Right ventricle myocardium superior (tissue), 1 donor: ENCODE data around the gene KRT16. TPM values are rescaled to one million over a fixed set of nuclear protein-coding genes. Genes with fewer than 3 reads are reported as not detected.
"Not testable (repeated sequence)": the region's sequence is repeated elsewhere in the genome, so short reads cannot be mapped to it uniquely, and the experiment has no call there.

Experiments used
- ATAC-seq: fragments of 200-7000 bp; cut with Tn5 transposase; one replicate; pipeline ENCODE4 v1.9.1; 2020; ENCODE audit warnings: mild to moderate bottlenecking; ENCODE audit not compliant: poor library complexity
- DNase-seq: peaks from one replicate; pipeline ENCODE4 v3.0.0-alpha.2; 2020
- intact Hi-C: fragments of 100-400 bp; cut with DNase I; formaldehyde crosslinking; loops from one replicate; pipeline ENCODE4 v1.11.2; 2022
- long read RNA-seq: library from polyadenylated mRNA; unstranded; transcript quantifications from one replicate; pipeline ENCODE4 v2.0.0, GENCODE V29; 2021
- total RNA-seq: library from RNA; stranded (reverse); fragmentation: NEBNext Ultra II Directional; extraction: Animal tissue kit (Norgen Biotek cat#: 25700); gene quantifications from one replicate; pipeline ENCODE4 v1.2.1, GENCODE V29; 2021
- donor health status: DM: no; HTN: yes; CAD: no; lungs with severe emphysema.

Gene KRT16
- total RNA-seq, result not detected
- long read RNA-seq, result 0 reads

DNA sequence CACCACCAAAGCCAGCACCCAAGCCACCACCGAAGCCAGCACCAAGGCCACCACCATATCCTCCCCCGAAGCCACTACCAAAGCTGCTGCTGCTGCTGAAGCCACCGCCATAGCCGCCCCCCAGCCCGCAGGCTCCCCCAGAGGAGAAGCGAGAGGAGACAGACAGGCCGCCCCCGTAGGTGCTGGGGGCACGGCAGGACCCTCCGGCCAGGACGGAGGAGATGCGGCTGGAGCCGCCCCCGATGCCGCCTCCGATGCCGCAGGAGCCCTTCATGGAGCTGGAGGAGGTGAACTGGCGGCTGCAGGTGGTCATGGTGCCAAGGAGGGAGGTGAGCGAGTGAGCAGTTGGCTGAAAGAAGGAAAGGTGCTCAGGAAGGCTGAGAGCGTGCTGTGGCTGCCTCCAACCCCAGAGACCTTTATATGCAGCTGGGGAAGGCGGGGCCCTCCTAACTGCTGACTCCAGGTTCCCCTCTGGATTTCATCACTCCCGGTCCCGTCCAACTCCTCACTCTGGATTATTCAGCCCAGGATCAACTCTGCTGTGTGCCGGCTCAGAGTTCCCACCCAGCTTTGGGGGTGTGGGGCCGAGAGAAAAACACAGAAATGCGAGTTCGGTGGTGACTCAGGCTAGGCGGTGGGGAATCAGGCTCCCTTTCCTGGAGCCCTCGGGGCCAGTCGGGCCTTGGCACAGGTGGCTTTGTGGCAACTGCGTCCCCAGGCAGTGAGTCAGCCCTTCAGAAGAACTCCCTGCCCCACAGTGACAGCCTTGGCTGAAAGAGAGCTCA lies at the start of gene KRT16:
Gene KRT16, minus strand, starts transcription at position 392 of the 785 bp plus-strand sequence. Its CDS starts 79 bp downstream, at position 313.
- intact Hi-C loops, ATAC-seq, DNase-seq: not testable (repeated sequence)

DNA sequence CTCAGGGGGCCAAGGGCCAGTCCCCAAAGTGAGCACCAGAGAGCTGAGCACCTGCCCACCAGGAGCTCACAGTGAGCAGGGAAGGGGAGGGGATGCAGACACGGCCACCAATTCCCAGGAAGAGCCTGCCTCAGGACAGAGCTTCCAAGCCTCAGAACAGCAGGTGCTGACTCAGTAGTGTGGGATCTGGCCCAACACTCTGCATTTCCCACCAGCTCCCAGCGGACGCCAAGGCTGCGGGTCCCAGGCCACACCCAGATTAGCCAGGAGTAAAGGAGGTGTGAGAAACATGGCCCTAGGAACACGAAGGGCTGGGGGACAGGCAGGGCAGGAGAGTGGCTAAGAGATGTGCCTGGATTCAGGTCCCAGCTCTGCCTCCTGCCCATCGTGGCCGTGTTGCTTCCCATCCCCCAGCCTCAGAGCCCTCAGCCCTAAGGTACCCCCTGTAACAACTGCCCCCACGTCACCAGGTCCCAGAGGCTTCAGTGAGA lies 47.7 kb upstream of the KRT16 start:
- DNase-seq (peak; percentile 17), ATAC-seq (no peak)
- intact Hi-C loops, result loop anchor here (5.0 kb wide), 1 partner anchor 853 kb away; no protein-coding TSS in a partner anchor

DNA sequence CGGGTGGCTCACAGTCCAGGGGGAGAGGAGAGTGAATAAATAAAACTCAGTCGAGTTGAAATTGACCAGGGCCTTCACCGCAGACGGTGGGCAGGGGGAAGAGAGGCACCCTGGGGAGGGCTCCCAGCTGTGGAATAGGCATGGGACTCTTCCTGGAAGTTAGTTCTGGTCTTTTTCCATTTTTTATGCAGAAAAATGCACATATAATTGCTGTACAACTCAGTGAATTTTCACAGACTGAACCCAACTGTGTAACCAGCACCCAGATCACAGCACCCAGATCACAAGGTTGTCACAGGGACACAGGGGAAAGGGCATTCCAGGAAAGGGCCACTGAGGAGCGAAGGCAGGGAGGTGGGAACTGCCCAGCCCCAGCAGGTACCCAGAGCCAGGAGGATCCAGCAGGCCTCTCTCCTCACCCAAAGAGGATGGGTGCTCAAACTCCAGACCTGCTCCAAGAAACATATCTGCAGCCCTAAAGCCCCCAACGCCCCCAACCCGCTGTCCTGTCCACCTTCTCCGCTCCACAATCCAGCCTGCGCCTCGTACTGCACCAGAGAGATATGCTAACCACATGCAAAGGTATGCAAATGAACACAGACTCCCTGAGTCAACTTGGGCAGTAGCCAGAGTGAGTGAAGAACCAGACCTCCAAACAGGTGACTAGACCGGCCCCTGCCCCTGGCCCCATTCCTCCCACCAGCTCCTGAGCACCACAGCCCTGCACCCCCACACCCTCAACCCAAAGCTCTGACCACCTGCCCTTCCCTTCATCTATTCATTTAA lies 47.1 kb upstream of the KRT16 start:
- intact Hi-C loops, result loop anchor here (5.0 kb wide), 2 partner anchors 752 to 852 kb away; no protein-coding TSS in a partner anchor

DNA sequence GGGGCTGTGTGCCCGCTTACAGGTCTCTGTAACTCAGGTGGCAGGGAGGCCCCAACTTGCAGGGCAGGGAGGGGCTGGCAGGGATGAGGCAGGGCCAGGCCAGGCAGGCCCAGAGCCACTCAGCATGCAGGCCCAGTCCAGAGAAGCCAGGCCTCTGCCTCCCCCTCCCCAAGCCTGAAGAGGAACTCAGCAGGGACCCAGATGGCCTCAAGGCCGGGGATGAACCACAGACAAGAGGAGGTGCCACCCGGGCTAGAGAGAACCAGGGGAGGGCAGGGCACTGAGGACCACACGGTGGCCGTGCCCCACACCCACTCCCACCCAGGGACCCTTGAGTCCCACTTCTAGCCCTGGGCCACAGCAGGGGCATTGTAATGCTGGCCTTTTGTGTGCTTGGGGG lies 46.3 kb upstream of the KRT16 start:
- ATAC-seq (no peak), DNase-seq (peak; percentile 17)
- intact Hi-C loops, result loop anchor here (5.0 kb wide), 1 partner anchor 752 kb away; no protein-coding TSS in a partner anchor

More for the DNA sequence above, 47.1 kb upstream of the KRT16 start:
- ATAC-seq, result no peak
- DNase-seq, result peak; percentile 12

DNA sequence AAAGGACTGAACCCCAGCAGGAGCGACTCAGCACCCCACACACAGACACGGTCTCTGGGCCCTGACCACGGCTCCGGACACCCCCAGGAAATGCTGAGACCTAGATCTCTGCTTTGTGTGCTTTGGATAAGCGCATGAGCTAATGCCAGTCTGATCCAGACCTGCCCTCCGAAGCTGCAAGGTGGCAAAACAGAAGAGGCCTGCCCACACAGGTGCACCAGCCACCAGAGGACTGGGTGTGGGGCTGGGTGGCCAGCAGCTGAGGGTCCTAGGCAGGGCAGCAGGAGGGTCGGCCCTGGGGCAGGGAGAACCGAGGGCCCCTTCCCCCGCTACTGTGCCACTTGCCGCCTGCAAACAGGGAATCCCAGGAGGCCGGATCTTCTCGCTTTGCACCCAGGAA lies 45.4 kb upstream of the KRT16 start:
- ATAC-seq (no peak), DNase-seq (peak; percentile 24)
- intact Hi-C loops, result loop anchor here (5.0 kb wide), 1 partner anchor 751 kb away; no protein-coding TSS in a partner anchor

DNA sequence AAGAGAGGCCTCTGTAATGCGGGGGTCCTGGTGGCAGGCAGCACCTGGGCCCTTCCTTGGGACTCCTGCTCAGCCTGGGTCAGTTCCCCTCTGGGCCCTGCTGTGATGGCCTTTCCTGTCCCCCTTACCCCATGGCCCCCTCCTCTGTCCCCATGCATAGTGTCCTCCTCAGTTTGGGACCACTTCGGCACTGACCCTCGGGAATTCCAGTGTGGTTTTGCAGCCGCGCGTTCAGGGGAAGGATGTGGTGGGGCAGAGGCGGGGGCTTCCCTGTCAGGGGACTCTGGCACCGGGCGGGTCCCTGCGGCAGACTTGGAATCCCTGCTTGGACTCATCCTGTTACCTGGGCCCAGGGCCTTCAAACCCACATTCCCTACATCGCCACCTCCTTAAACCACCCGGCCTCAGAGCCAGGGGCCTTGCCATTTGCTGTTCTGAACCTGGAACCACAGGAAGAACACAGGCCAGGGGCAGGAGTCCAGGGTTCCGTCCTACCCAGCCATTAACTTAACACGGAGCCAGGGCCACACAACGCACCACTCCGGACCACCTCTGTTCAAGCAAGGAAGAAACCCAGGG lies 44.7 kb upstream of the KRT16 start:
- DNase-seq (peak; percentile 19), ATAC-seq (no peak)
- intact Hi-C loops, result loop anchor here (5.0 kb wide), 1 partner anchor 750 kb away; no protein-coding TSS in a partner anchor

DNA sequence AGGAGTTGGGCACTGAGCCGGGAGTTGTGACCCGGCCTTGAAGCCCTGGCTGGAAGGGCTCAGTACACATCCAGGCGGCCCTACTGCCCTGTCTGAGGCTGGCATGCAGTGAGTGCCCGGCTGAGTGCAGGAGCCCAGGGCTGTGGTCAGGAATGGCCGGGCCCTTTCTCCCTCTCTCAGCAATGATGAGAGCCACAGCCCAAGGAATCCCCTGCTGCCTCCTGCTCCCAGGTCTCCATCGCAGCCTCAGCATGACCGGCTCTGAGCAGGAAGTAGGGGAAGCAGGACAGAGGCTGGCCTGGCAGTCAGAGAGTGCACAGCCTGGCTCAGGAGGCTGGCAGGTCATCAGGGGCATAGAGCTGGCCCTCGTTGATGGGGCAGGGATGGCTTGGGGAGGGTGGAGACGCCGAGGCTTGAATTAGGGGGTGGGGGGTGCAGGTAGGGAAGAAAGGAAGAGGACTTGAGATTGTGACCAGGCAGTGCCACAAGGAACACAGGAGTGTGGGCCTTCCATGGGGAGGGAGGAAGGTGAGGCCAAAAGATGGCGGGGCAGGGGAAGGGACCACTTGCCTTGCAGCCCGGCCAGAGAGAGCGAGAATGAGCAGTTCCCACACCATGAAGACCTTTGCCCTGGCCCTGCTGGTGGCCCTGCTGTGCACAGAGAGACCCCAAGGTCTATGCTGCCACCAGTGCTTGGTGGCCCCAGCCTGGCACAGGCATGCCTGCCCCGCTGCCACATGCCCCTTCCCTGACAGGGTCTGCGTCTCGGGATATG lies 43.9 kb upstream of the KRT16 start:
- intact Hi-C loops, result loop anchor here (5.0 kb wide), 1 partner anchor 749 kb away; no protein-coding TSS in a partner anchor
- peak; percentile 27 for DNase-seq
- ATAC-seq, result no peak

DNA sequence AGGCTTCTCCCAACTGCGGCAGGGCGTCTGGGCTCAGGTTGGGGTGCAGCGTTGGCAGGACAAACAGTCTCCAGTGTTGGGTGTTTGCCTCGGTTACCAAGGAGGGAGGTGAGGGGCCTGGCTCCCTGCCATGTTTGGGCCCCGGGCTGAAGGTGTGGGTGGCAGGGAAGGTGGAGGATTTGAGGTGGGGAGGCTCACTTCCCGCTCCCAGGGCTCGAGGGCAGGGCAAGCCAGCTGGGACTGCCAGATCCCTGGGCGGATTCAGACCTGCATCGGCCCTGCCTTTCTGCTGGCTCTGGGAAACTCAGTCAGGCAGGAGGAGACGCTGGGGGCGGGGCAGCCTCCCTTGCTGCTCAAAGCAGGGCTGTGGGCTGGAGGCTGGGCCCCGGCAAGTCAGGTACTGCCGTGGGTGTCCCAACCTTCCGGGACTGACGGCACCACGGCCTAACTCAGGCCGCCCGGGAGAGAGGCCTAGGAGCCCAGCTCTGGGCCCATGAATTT lies 43.1 kb upstream of the KRT16 start:
- peak; percentile 33 for DNase-seq
- no peak for ATAC-seq
- intact Hi-C loops, result loop anchor here (5.0 kb wide), 1 partner anchor 748 kb away; no protein-coding TSS in a partner anchor

DNA sequence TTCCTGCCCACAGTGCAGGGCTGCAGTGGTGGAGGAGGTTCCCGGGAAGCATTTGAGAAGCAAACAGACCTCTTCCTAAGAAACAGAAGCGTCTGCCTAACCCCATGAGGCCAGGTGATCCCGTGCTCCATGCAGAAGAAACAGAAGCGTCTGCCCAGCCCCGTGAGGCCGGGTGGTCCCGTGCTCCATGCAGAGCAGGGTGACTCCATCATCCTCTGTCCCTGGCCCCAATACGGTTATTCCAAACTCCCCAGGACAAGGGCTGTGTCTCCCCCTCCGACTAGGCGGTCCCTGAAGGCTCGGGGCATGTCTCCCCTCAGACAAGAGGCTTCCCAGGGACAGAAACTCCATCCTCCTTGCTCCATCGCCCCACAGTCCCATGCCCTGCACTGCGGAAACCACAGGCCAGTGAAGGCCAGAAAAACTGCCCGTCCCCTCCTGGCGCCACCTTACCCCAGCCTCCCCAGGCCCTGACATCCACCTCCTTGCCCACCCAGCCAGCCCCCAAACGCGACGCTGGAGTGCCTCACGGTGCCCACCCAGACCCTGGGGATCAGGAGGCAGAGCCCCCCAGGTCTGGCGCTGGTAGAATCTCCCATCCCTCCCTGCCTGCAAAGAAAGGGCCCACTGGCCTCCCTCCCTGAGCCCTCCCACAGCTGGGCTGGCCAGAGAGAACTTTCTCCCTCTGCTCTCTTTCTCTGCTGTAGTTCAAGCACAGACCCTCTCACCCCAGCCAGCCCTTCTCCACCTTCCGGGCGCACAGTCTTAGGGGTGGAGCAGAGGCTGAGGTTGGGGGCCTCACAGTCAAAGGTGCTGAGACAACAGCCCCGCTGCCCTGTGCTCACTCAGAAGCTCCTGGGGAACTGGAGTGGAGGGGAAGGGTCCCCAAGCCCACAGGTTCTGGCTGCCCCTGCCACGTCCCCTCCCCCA lies 42.4 kb upstream of the KRT16 start:
- no peak for ATAC-seq
- peak; percentile 11 for DNase-seq
- intact Hi-C loops, result loop anchor here (5.0 kb wide), 1 partner anchor 748 kb away; no protein-coding TSS in a partner anchor

DNA sequence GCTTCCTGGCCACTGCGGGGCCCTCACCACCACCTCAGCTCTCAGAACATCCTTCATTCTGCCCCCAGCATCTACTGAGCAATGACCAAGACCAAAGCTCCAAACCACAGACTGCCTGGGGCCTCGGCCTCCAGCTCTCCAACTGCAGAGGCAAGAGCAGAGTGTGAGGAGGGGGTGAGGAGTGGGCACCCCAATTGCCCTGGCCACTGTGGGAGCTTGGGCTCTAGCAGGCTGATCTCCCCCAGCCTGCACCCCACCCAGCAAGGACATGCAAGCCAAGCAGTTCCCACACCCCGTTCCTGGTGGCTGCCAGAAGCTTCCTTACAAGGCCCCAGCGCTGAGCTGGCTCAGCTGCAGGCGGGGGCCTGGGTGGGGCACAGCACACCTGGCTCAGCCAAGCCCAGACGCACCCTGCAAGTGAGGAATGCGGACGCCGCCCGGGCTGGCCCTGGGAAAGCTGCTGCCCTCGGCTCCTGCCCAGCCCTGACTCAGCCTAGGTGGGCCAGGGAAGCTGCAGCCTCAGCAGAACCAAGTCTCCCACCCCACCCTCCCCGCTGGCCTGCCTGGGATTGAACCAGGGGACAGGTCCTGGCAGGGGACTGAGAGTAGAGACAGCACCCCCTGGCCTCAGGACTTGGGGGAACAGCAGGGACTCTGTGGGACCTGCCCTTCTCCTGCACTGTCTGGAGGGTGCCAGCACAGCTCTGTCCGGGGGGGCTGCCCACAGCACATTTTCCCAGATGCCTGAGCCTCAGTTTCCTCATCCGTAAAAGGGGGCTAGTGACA lies 41.5 kb upstream of the KRT16 start:
- DNase-seq (peak; percentile 31), ATAC-seq (no peak)
- intact Hi-C loops, result no loop called here

DNA sequence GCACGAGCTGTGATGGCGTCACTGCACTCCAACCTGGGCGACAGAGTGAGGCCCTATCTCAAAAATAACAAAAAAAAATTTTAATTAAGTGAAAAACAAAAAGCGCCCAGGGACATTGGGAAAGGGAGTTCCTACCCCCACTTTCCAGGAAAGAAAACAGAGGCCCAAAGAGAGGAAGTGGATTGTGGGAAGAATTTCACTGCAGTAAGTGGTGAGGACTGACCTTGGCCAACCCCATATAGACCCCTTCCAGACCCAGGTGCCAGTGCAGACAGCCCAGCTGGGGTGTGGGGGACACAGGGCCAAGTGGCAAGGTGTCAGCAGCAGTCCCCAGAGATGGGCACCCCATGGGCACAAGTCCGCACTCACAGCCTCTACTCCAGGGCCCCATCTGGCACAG lies 40.9 kb upstream of the KRT16 start:
- intact Hi-C loops, result no loop called here
- DNase-seq (no peak), ATAC-seq (no peak)

DNA sequence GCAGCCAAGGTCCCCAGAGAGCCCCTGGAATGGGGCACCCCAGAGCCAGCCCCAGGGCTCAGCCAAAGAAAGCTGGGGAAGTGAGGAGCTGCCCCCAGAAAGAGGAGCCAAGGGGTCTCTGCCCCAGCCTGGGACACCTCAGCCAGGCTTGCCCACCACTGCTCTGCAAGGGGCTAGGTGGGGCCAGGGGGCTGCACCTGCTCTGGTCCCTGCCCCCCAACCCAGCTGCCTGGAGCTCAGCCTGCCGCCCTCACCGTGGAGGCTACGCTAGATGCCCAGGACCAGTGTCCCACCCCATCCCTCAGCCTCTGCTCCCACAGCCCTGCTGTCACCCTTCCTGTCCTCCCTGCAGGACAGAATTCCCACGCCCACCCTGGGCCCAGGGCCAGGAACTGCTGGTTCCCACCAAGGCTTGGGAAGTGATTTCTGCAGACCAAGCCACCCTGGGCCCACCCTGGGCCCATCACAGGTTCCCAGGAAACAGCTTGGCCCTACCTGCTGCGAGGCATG lies 39.9 kb upstream of the KRT16 start:
- DNase-seq, result peak; percentile 18
- no peak for ATAC-seq
- intact Hi-C loops, result no loop called here

DNA sequence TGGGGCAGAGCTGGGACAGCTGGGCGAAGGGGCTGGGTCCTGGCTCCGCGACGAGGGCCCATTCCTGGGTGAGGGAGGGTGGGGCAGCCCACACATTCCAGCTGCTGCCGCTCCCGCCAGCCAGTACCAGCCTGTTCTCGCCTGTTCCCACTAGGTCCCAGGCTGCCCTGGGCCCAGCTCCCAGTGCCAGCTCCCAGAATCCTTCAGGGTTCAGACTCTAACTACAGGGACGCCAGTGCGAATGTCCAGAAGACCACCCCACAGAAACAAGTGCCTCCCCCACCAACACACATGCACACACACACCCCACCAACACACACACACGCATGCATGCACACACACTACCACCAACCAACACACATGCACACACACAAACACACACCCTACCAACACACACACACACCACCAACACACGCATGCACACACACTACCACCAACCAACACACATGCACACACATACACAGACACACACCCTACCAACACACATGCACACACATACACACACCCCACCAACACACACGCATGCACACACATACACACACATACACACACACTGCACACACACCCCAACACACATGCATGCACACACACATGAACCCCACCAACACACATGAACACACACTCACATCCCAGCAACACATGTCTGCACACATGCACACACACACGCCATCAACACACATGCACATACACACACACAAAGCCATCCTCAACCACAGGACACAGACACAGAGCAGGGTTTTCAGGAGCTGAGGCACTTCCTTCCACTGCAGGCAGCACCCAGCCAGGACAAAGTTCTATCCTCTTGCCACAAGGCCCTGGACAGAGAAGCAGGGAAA lies 39.3 kb upstream of the KRT16 start:
- peak; percentile 32 for ATAC-seq
- peak; percentile 43 for DNase-seq
- intact Hi-C loops, result no loop called here

DNA sequence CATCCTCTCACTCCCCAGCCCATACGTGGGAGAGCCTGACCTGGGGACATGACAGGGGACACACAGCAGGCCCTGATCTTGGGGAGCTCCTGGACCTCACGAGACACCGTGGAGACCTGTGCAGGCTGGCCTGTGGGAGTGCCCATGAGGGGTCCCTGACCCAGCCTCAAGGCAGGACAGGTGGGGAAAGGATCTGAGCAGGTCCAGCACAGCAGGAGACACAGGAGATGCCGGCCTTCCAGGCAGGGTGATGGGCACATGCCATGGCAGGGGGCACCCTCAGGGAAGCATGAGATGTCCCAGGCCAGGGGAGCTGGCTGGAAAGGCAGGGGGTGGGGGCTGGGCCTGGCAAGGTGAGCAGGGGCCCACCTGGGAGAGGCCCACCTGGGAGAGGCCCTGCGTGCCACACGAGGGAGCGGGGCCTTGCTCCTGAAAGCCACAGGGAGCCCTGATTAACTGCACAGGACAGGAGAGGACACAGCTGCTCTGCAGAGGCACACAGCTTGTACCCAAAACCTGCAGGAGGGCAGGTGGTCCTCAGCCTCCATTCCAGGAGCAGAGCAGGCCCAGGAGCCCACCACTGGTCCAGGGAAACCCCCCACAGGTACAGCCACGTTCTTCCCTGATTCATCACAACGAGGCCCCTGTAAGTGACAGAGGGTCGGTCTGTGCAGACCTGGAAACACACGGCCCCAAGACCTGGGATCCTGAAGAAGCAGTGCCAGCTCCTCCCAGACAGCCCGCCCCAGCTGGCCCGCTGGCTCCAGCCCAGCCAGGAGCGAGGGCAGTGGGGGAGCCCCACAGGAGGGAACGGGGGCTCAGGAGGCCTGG lies 38.4 kb upstream of the KRT16 start:
- DNase-seq, result peak; percentile 34
- intact Hi-C loops, result no loop called here
- no peak for ATAC-seq
